Stimulated activated naive CD8-positive, alpha-beta T cell treated with anti-CD3 and anti-CD28 coated beads, Interleukin-15, amount 100 ng/mL, for 72 hours (primary cell): ENCODE measurements around the gene MMRN2.
"Not testable (repeated sequence)": the region's sequence is repeated elsewhere in the genome, so short reads cannot be mapped to it uniquely, and the experiment has no call there.

ENCODE experiments used
- ATAC-seq: fragments of 150-1000 bp; cut with Tn5 transposase; 2 replicates; pipeline ENCODE4 v1.10.0; 2021; ENCODE audit warnings: mild to moderate bottlenecking, moderate library complexity
- DNase-seq, 2 donors: peaks; one replicate each; pipeline ENCODE4 v3.0.0; 2021 to 2022
- H3K27ac Mint-ChIP-seq, 2 donors: one replicate each; pipeline ENCODE4 v1.8.0; 2022; ENCODE audit warnings: mild to moderate bottlenecking in 2 of 2, mixed read lengths in 2 of 2, moderate library complexity in 2 of 2
- H3K27me3 Mint-ChIP-seq: one replicate; pipeline ENCODE4 v1.8.0; 2022; ENCODE audit warnings: mixed read lengths
- H3K4me1 Mint-ChIP-seq: one replicate; pipeline ENCODE4 v1.8.0; 2022; ENCODE audit warnings: mild to moderate bottlenecking, mixed read lengths
- H3K4me3 Mint-ChIP-seq, 2 donors: one replicate each; pipeline ENCODE4 v1.8.0; 2022; ENCODE audit warnings: mild to moderate bottlenecking in 2 of 2, mixed read lengths in 2 of 2, moderate library complexity in 1 of 2
- H3K9me3 Mint-ChIP-seq, 2 donors: one replicate each; pipeline ENCODE4 v1.8.0; 2022; ENCODE audit warnings: mixed read lengths in 2 of 2

MMRN2 gene

GRCh38 chr10:86953747-86954680, 3.4 kb downstream of the MMRN2 start:
- DNase-seq (no peak), ATAC-seq (no peak)
- Mint-ChIP-seq H3K4me3 (no peak overlapping the region), H3K27ac (no peak overlapping the region), H3K4me1 (peaks cover 9% of the 10 kb centered on the region), H3K27me3 (no peaks in the 10 kb centered on the region), H3K9me3 (peaks cover 9 to 24% of the 10 kb centered on the region in 2 donors)

GRCh38 chr10:86952697-86953096, 4.7 kb downstream of the MMRN2 start:
- H3K27ac Mint-ChIP-seq = not testable (repeated sequence)

GRCh38 chr10:86952106-86952505, 5.3 kb downstream of the MMRN2 start:
- DNase-seq (no peak), ATAC-seq (no peak)
- peak overlapping the region in 1 of 2 donors; percentile 68 for H3K27ac Mint-ChIP-seq
- H3K27me3 Mint-ChIP-seq = no peaks in the 10 kb centered on the region
- peaks cover 9% of the 10 kb centered on the region for H3K4me1 Mint-ChIP-seq
- H3K9me3 Mint-ChIP-seq = peaks cover 9 to 24% of the 10 kb centered on the region in 2 donors
- H3K4me3 Mint-ChIP-seq = no peak overlapping the region

More at GRCh38 chr10:86952697-86953096, 4.7 kb downstream of the MMRN2 start:
- H3K4me1 Mint-ChIP-seq, H3K4me3 Mint-ChIP-seq, H3K27me3 Mint-ChIP-seq, DNase-seq, ATAC-seq: not testable (repeated sequence)
- H3K9me3 Mint-ChIP-seq = peaks cover 9 to 24% of the 10 kb centered on the region in 2 donors

GRCh38 chr10:86951184-86951761, 6.1 kb downstream of the MMRN2 start:
- ATAC-seq (no peak), DNase-seq (no peak)
- H3K27ac Mint-ChIP-seq = no peak overlapping the region
- no peak overlapping the region for H3K4me3 Mint-ChIP-seq
- H3K27me3 Mint-ChIP-seq = no peaks in the 10 kb centered on the region
- peaks cover 9 to 24% of the 10 kb centered on the region in 2 donors for H3K9me3 Mint-ChIP-seq
- peaks cover 9% of the 10 kb centered on the region for H3K4me1 Mint-ChIP-seq

GRCh38 chr10:86950349-86950748, 7.1 kb downstream of the MMRN2 start:
- peaks cover 9% of the 10 kb centered on the region for H3K4me1 Mint-ChIP-seq
- H3K27me3 Mint-ChIP-seq = no peaks in the 10 kb centered on the region
- ATAC-seq (no peak), DNase-seq (no peak)
- H3K27ac Mint-ChIP-seq = peak overlapping the region; percentile 1 to 10
- H3K9me3 Mint-ChIP-seq = peaks cover 9 to 24% of the 10 kb centered on the region in 2 donors
- H3K4me3 Mint-ChIP-seq = no peak overlapping the region

- H3K4me1 Mint-ChIP-seq, ATAC-seq, H3K27ac Mint-ChIP-seq: not testable (repeated sequence)
These were observed 9.6 kb downstream of the MMRN2 start for GRCh38 chr10:86947806-86948205.

GRCh38 chr10:86946213-86947155, 10.9 kb downstream of the MMRN2 start:
- no peak overlapping the region for H3K27ac Mint-ChIP-seq
- H3K27me3 Mint-ChIP-seq = no peaks in the 10 kb centered on the region
- H3K9me3 Mint-ChIP-seq = no peaks in the 10 kb centered on the region

More at GRCh38 chr10:86947806-86948205, 9.6 kb downstream of the MMRN2 start:
- H3K4me3 Mint-ChIP-seq, DNase-seq, H3K27me3 Mint-ChIP-seq: not testable (repeated sequence)
- peaks cover 9 to 12% of the 10 kb centered on the region in 2 donors for H3K9me3 Mint-ChIP-seq

GRCh38 chr10:86945361-86946212, 11.8 kb downstream of the MMRN2 start:
- DNase-seq (peak in 1 of 2 donors; percentile 6), ATAC-seq (no peak)
- Mint-ChIP-seq H3K27ac (no peak overlapping the region), H3K27me3 (no peaks in the 10 kb centered on the region), H3K4me1 (peaks cover 6% of the 10 kb centered on the region), H3K4me3 (no peak overlapping the region), H3K9me3 (no peaks in the 10 kb centered on the region)

More at GRCh38 chr10:86946213-86947155, 10.9 kb downstream of the MMRN2 start:
- no peak for DNase-seq
- Mint-ChIP-seq H3K4me1 (peaks cover 9% of the 10 kb centered on the region), H3K4me3 (no peak overlapping the region)
- no peak for ATAC-seq

GRCh38 chr10:86944907-86945306, 12.5 kb downstream of the MMRN2 start:
- H3K4me1 Mint-ChIP-seq = no peaks in the 10 kb centered on the region
- peak overlapping the region; percentile 13 to 68 for H3K27ac Mint-ChIP-seq
- H3K27me3 Mint-ChIP-seq = no peaks in the 10 kb centered on the region
- H3K9me3 Mint-ChIP-seq = no peaks in the 10 kb centered on the region
- ATAC-seq = no peak
- DNase-seq = no peak
- no peak overlapping the region for H3K4me3 Mint-ChIP-seq

- ATAC-seq (no peak), DNase-seq (no peak)
- Mint-ChIP-seq H3K27ac (peak overlapping the region; percentile 13 to 68), H3K4me3 (no peak overlapping the region), H3K4me1 (peaks cover 3% of the 10 kb centered on the region), H3K27me3 (no peaks in the 10 kb centered on the region), H3K9me3 (no peaks in the 10 kb centered on the region)
These were observed 12.9 kb downstream of the MMRN2 start for GRCh38 chr10:86944471-86944870.

GRCh38 chr10:86944031-86944419, 13.4 kb downstream of the MMRN2 start:
- H3K9me3 Mint-ChIP-seq = no peaks in the 10 kb centered on the region
- no peak for ATAC-seq
- no peak overlapping the region for H3K4me3 Mint-ChIP-seq
- no peak overlapping the region for H3K27ac Mint-ChIP-seq
- peaks cover 5% of the 10 kb centered on the region for H3K4me1 Mint-ChIP-seq
- no peaks in the 10 kb centered on the region for H3K27me3 Mint-ChIP-seq
- DNase-seq = no peak

- Mint-ChIP-seq H3K27ac (no peak overlapping the region), H3K4me3 (no peak overlapping the region), H3K9me3 (no peaks in the 10 kb centered on the region), H3K4me1 (peaks cover 5% of the 10 kb centered on the region), H3K27me3 (no peaks in the 10 kb centered on the region)
- ATAC-seq (no peak), DNase-seq (no peak)
These were observed 13.9 kb downstream of the MMRN2 start for GRCh38 chr10:86943316-86944030.

- H3K9me3 Mint-ChIP-seq = no peaks in the 10 kb centered on the region
- ATAC-seq (no peak), DNase-seq (no peak)
- no peak overlapping the region for H3K27ac Mint-ChIP-seq
- peaks cover 5% of the 10 kb centered on the region for H3K4me1 Mint-ChIP-seq
- H3K4me3 Mint-ChIP-seq = no peak overlapping the region
- no peaks in the 10 kb centered on the region for H3K27me3 Mint-ChIP-seq
These were observed 14.7 kb downstream of the MMRN2 start for GRCh38 chr10:86942441-86943315.
